ENCODE results near the gene HOXA10.

The HOXA10 gene

DNA sequence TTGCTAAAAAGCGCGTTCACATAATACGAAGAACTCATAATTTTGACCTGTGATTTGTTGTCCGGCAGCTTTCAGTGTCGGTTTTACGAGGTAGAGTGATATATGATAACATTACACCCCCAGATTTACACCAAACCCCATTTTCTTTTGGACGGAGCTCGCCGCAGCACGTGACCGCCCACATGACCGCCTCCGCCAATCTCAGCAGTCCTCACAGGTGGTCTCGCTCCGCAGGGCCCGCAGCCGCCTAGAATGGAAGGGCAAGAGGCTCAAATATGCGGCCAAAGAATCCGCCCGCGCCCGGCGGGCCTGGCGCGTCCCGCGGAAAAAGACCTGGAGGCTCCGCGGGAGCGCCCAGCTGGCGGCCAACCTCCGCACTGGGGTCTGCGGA is 17.6 kb downstream of the HOXA10 start, which contains the start of gene HOXA7:
Gene HOXA7, minus strand, starts transcription at position 168 of the 391 bp plus-strand sequence. Its CDS starts 130 bp downstream, at position 38.
- DNase-seq (ENCODE audit: low read depth), result no peak

- no peak for DNase-seq (ENCODE audit: low read depth)
Observed at GRCh38 chr7:27155816-27156507, 18.2 kb downstream of the HOXA10 start.

DNA sequence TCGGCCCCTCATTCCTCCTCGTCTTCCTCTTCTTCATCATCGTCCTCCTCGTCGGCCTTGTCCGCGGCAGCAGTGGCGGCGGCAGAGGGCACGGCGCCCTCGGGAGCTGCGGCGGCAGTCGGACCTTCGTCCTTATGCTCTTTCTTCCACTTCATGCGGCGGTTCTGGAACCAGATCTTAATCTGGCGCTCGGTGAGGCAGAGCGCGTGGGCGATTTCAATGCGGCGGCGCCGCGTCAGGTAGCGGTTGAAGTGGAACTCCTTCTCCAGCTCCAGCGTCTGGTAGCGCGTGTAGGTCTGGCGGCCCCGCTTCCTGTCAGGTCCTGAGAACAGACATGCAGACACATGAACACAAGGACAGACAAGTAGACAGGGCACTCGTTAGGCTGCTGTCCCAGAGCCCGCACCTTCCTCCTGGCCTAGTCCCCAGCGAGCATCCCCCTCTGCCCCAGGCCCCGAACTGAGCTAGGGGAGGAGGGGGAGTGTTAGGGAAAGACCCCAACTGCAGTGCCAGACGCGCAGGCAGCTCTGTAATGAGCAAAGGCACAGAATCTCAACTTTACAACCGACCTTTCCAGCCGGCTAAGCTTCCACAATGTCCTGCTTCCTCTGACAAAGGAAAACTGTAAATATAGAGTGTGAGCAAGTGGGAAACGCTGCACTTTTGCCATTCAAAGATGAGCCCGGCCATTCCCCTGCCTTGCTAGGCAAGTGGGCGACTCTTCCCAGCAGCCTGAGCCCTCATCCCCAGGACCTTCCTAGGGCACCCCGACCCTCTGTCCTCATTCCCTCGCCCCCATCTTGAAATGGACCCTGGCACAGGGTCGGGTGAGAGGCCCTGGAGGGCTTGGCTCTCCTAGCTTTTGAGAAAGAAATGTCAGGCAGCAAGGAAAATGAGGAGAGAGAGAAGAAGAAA is 19.0 kb downstream of the HOXA10 start:
- DNase-seq (ENCODE audit: low read depth), result no peak

DNA sequence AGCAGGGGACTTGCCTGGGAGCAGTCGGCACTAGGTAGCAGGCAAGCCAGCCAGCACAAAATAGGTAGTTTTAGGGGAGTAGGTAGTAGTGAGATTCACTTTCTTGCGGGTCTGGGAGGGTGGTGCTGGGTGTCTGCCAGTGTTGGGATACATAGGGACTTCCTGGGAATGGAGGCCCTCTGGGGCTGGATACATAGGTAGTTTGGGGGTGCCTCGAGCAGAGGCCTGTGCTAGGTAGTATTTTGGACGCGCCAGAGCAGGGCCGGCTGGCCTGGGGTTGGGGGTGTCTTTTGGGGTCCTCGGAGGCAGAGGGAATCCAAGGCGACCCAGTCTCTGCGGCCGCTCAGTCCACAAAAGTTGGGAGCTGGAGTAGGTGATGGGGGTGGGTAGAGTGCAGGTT is 19.8 kb downstream of the HOXA10 start:
- DNase-seq (ENCODE audit: low read depth), result no peak

- no peak for DNase-seq (ENCODE audit: low read depth)
Observed at GRCh38 chr7:27153526-27153925, 20.6 kb downstream of the HOXA10 start.

DNA sequence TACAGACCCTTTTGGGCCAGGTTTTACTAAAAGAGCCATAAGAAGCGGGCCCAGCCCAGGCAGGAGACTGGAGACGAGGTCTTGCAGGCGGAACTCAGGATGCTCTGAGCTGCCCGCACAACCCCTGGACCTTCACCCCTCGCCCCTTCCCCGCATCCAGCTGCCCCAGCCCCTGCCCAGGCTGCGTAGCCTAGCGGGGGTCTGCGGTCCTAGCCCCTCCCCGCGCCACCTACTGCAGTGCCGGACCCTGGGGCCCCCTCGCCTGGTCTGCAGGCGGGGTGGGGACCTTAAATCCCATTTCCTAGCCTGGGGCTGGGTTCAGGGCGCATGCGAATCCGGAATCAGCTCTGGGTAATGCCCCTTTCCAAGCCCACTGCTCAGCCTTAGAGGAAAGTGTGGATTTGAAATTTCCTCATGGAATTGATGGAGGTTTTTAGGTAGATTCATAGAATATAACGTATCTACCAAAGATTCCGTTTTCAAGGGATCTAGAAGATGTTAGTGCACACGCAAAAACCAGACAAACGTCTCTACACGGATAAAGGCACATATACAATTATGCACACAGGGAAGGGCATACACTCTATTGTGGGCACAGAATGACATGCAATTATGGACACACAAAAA is 21.2 kb downstream of the HOXA10 start:
- no peak for DNase-seq (ENCODE audit: low read depth)

- no peak for DNase-seq (ENCODE audit: low read depth)
Observed at GRCh38 chr7:27151931-27152815, 21.9 kb downstream of the HOXA10 start, which contains the start of gene HOXA3. HOXA3 (minus strand) TSS chr7:27152583; CDS start chr7:27110640, 41,943 bp downstream.

GRCh38 chr7:27151341-27151930 is 22.7 kb downstream of the HOXA10 start:
- no peak for DNase-seq (ENCODE audit: low read depth)

- DNase-seq (ENCODE audit: low read depth), result peak; percentile 47
Observed at GRCh38 chr7:27150568-27151340, 23.4 kb downstream of the HOXA10 start.

DNA sequence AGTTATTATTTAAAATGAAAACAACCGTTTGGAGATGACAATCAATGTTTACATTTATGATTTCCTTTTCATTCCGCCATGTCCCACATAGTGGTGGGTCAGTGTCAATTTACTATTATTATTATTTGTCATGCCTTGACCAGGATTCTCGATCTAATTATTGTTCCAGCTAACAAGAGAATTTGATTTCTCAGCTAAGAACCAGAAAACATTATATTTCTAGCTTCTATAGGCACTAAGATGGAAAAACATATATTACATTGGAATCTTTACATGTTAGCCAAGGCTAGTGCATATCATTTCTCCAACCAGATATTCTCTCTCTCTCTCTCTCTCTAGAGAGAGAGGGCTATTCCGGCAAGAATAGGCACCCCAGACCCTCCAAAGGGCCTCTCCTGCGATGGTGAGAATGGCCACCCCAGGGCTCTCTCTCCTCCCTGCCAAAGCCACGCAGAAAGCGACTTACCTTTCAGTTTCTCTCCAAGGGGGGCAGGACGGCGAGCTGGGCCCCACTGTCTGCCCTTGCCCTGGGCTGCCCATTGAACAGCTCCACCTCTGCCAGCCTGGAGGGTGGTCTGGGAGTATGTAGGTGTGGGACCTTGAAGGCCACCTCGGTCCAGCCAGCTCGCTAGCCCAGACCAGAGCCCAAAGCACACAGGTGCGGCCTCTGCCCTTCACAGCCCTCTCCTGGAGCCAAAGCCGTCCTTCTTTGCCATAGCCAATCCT is 24.1 kb downstream of the HOXA10 start:
- DNase-seq (ENCODE audit: low read depth), result no peak

GRCh38 chr7:27148756-27149641 is 25.1 kb downstream of the HOXA10 start:
- DNase-seq (ENCODE audit: low read depth), result no peak

DNA sequence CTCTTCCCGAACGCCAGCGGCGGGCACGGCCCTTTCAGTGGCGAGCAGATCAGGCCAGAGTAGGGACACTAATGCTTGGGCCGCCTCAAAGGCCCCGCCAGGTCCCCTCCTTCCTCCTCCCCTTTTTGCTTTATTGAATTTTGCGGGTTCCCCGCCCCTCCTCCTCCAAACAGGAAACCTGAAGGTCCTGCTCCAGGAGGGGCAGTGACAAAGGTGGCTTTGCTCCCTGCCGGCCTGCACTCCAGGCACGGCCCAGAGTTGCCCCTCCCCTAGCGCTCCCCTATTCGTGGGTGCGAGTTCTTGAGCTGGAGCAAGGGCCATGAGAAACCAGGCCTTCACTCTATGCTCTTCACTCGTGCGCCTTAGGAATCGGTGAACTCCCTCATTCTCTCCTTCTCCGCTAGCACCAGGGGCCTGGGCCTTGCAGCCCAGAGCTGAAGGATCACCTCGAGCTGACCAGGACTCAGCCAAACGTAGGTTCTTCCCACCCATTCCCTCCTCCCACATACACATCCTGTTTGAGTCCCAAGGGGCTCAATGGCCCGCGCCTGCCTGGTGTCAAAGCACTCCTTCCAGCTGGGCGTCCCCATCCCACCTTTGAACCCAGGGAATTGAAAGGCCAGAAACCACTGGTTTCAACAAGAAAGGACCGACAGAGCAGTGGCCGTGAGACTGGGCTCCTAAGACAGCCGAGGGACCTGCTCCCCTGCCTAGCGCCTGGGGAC is 25.9 kb downstream of the HOXA10 start:
- DNase-seq (ENCODE audit: low read depth), result no peak

DNA sequence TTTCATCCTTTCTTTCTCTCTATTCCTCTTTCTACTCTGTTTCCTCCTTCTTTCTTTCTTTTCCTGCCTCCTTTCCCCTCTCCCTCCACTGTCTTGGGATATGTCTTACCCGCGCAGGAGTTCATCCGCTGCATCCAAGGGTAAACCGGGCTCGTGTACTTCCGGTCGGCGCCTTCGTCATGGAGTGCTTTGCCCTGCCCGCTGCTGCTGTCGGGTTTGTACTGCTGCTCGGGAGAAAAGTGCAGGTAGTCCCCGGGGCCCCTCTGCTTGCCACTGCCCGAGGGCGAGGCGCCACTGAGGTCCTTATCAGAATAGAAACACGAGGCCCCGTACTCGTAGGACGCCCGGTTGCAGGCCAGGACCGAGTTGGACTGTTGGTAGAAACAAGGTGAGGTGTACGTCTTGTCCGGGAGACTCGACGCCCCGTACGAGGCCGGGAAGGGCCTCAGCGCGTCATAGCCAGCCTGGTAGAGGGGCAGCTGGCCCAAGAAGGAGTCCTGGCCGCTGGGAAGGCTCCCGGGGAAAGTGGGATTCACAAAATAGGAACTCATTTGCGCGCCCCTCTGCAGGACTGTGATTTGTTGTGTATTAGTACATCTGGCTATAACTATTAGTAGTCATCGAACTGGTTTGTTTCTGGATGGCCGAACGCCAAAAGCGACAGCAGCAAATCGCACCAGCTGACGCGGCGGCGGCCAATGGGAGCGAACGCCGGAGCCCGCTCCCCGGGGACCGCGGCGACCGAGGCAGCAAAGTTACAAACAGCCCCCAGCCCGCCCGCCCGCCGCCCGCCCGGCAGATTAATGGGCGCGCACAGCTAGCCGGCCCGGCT is 26.7 kb downstream of the HOXA10 start, which contains the start of gene HOXA6:
Gene HOXA6, minus strand, starts transcription at position 576 of the 832 bp plus-strand sequence. Its CDS starts 25 bp downstream, at position 551.
- DNase-seq (ENCODE audit: low read depth), result no peak

DNA sequence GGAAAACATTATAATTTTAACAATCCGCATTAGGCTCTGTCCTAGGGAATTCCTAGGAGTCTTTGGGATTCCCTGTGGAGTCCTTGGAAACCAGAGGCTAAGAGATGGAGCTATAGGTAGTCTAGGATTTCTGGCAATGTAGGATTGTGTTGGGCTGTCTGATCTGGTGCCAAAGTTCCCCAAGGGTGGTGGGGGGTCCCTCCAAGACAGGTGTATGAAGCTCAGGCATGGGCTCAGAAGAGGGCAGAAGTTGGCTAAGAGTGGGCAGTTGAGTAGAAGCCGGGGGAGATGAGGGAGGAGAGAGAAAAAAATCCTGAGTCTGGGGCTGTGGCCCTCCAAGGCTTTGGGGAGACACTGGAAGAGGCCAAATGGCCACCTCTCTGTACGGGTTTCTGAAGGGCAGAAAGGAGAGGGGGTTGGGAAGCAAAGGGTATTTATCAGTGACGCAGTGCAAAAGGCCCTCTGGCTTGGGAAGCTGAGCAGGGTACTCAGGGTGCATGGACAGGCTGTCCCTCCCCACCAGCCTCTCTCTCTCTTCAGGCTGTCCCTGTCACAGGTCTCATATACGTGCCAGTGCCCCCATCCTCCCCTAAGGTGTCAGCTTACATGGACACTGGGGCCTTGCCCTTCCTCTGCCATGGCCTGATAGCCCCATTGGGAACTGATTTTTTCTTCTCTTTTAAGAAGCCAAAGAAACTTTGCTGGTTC is 27.5 kb downstream of the HOXA10 start:
- no peak for DNase-seq (ENCODE audit: low read depth)

- DNase-seq (ENCODE audit: low read depth), result no peak
Observed at GRCh38 chr7:27145914-27146412, 28.2 kb downstream of the HOXA10 start.
